PC-3 (cell line): Measurements from ENCODE around the gene CLEC19A.

Experiments used
- EZH2 ChIP-seq: fragments of 300-600 bp; sonication (generic); IDR thresholded peaks from one replicate; pipeline ENCODE4 v1.6.1; 2017; ENCODE audit warnings: antibody characterized with exemption, mild to moderate bottlenecking, low read length; ENCODE audit not compliant: unreplicated experiment
- EZH2phosphoT487 ChIP-seq: fragments of 300-600 bp; sonication (generic); IDR thresholded peaks from 2 replicates; pipeline ENCODE4 v1.6.1; 2018; ENCODE audit warnings: mild to moderate bottlenecking, antibody characterized with exemption, low read length, borderline replicate concordance
- TF ChIP-seq, protein P1 (sequence below): fragments of 300-600 bp; sonication (generic); conservative IDR thresholded peaks from 2 replicates; pipeline ENCODE4 v1.5.1; 2017; ENCODE audit warnings: antibody characterized with exemption, low read depth, mild to moderate bottlenecking, low read length

DNA sequence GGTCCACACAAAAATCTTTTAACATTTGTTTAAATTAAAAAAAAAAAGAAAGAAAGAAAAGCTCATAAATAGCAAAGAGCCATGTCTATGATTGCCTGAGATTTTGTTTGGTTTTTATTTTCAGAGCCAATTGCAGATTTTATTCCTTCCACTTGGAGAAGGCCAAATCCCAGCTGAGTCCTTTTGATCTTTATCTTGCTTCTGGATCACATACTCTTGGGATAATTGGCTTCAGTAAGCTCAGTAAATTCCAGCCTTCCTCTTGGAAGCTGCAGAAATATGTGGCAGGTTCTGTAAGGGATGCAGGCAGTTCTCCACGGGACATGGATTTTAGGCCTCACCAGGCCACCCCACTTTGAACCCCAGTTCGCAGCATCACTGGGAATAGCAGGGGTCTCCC is 68.8 kb downstream of the CLEC19A start:
- TF ChIP-seq, protein P1, sequence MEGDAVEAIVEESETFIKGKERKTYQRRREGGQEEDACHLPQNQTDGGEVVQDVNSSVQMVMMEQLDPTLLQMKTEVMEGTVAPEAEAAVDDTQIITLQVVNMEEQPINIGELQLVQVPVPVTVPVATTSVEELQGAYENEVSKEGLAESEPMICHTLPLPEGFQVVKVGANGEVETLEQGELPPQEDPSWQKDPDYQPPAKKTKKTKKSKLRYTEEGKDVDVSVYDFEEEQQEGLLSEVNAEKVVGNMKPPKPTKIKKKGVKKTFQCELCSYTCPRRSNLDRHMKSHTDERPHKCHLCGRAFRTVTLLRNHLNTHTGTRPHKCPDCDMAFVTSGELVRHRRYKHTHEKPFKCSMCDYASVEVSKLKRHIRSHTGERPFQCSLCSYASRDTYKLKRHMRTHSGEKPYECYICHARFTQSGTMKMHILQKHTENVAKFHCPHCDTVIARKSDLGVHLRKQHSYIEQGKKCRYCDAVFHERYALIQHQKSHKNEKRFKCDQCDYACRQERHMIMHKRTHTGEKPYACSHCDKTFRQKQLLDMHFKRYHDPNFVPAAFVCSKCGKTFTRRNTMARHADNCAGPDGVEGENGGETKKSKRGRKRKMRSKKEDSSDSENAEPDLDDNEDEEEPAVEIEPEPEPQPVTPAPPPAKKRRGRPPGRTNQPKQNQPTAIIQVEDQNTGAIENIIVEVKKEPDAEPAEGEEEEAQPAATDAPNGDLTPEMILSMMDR, result no peak
- no peak for TF ChIP-seq EZH2phosphoT487
- no peak for TF ChIP-seq EZH2
